HFF-Myc (cell line): Measurements from ENCODE around the gene TOX4.
"Not testable (repeated sequence)": the region's sequence is repeated elsewhere in the genome, so short reads cannot be mapped to it uniquely, and the experiment has no call there.

ENCODE experiments used
- DNase-seq: peaks from one replicate; pipeline ENCODE4 v3.0.0-alpha.2; 2011; ENCODE audit warnings: low read depth; ENCODE audit errors: extremely low read depth
- H3K4me3 ChIP-seq: replicated peaks from 2 replicates; pipeline ENCODE4 v1.5.1; 2011; ENCODE audit warnings: low read depth, mild to moderate bottlenecking, control low read depth, low read length
- TF ChIP-seq, protein P1 (sequence below): IDR thresholded peaks from 2 replicates; pipeline ENCODE4 v1.5.1; 2012; ENCODE audit warnings: mild to moderate bottlenecking, low read depth, low read length, control low read depth; ENCODE audit errors: missing control alignments

Gene TOX4

GRCh38 chr14:21543521-21543960 is 66.5 kb downstream of the TOX4 start:
- no peak for DNase-seq
- H3K4me3 ChIP-seq, result no peak overlapping the region
- TF ChIP-seq, protein P1, sequence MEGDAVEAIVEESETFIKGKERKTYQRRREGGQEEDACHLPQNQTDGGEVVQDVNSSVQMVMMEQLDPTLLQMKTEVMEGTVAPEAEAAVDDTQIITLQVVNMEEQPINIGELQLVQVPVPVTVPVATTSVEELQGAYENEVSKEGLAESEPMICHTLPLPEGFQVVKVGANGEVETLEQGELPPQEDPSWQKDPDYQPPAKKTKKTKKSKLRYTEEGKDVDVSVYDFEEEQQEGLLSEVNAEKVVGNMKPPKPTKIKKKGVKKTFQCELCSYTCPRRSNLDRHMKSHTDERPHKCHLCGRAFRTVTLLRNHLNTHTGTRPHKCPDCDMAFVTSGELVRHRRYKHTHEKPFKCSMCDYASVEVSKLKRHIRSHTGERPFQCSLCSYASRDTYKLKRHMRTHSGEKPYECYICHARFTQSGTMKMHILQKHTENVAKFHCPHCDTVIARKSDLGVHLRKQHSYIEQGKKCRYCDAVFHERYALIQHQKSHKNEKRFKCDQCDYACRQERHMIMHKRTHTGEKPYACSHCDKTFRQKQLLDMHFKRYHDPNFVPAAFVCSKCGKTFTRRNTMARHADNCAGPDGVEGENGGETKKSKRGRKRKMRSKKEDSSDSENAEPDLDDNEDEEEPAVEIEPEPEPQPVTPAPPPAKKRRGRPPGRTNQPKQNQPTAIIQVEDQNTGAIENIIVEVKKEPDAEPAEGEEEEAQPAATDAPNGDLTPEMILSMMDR, result no peak

- no peak for DNase-seq
- TF ChIP-seq, protein P1, result no peak
- H3K4me3 ChIP-seq, result no peak overlapping the region
Measured at GRCh38 chr14:21543963-21544362, 67.0 kb downstream of the TOX4 start.

DNA sequence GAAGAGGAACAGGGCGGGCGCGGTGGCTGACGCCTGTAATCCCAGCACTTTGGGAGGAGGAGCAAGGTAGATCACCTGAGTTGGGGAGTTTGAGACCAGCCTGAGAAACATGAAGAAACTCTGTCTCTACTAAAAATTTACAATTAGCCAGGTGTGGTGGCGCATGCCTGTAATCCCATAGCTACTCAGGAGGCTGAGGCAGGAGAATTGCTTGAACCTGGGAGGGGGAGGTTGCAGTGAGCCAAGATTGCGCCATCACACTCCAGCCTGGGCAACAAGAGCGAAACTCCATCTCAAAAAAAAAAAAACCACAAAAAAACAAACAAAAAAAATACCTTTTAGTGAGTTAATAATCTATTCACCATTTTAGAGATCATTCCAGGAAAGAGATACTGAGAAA is 67.6 kb downstream of the TOX4 start:
- H3K4me3 ChIP-seq, DNase-seq: not testable (repeated sequence)
